ENCODE results near the gene BCL2L15. TPM values are rescaled to one million over a fixed set of nuclear protein-coding genes. Genes with fewer than 3 reads are reported as not detected.

The BCL2L15 gene
- total RNA-seq, 1 donor from 2014 or later: 0.14 TPM

- H3K4me3 ChIP-seq (ENCODE audit: insufficient read depth, low read depth, low read length): no peak overlapping the region
- no peaks in the 10 kb centered on the region for H4K20me1 ChIP-seq (ENCODE audit: insufficient read depth, low read length)
- H3K9ac ChIP-seq (ENCODE audit: low read length): no peak overlapping the region
- H3K27ac ChIP-seq (ENCODE audit: low read depth, low read length): no peak overlapping the region
- H2AFZ ChIP-seq (ENCODE audit: low read depth, low read length): no peak overlapping the region
- H3K27me3 ChIP-seq (ENCODE audit: insufficient read depth, low read length): no peaks in the 10 kb centered on the region
- TF ChIP-seq EZH2 (IDR thresholded peaks at IDR 0.05; ENCODE audit: insufficient read depth, low read length) (no peak), CTCF (IDR thresholded peaks at IDR 0.05; ENCODE audit: insufficient read depth, low read depth, low read length) (no peak)
- H3K79me2 ChIP-seq (ENCODE audit: insufficient read depth, low read length): no peaks in the 10 kb centered on the region
- Mint-ChIP-seq H3K4me3 (ENCODE audit: unreplicated experiment) (no peak overlapping the region), H3K36me3 (ENCODE audit: low read depth, unreplicated experiment) (no peaks in the 10 kb centered on the region), H3K27me3 (ENCODE audit: low read depth, unreplicated experiment) (no peaks in the 10 kb centered on the region), H3K4me1 (ENCODE audit: low read depth, unreplicated experiment) (no peaks in the 10 kb centered on the region), H3K9me3 (ENCODE audit: unreplicated experiment) (peaks cover 3% of the 10 kb centered on the region), H3K27ac (ENCODE audit: unreplicated experiment) (no peak overlapping the region)
- H3K36me3 ChIP-seq (ENCODE audit: insufficient read depth, low read length): no peaks in the 10 kb centered on the region
- no peak overlapping the region for H3K4me2 ChIP-seq (ENCODE audit: low read length)
- FAIRE-seq: no peak
- DNase-seq (ENCODE audit: low read depth): no peak
- no peaks in the 10 kb centered on the region for H3K4me1 ChIP-seq (ENCODE audit: insufficient read depth, low read length)
- H3K9me3 ChIP-seq (ENCODE audit: insufficient read depth, low read depth, low read length): no peaks in the 10 kb centered on the region
These were observed 38.3 kb downstream of the BCL2L15 start for GRCh38 chr1:113849072-113849471.

GRCh38 chr1:113846391-113847035 is 40.9 kb downstream of the BCL2L15 start:
- no peaks in the 10 kb centered on the region for H3K4me1 Mint-ChIP-seq (ENCODE audit: low read depth, unreplicated experiment)
- H3K36me3 Mint-ChIP-seq (ENCODE audit: low read depth, unreplicated experiment): no peaks in the 10 kb centered on the region
- no peak overlapping the region for H3K27ac Mint-ChIP-seq (ENCODE audit: unreplicated experiment)

More at GRCh38 chr1:113846391-113847035, 40.9 kb downstream of the BCL2L15 start:
- no peak for FAIRE-seq
- H4K20me1 ChIP-seq (ENCODE audit: insufficient read depth, low read length): no peaks in the 10 kb centered on the region
- no peak overlapping the region for H3K9ac ChIP-seq (ENCODE audit: low read length)
- H2AFZ ChIP-seq (ENCODE audit: low read depth, low read length): no peak overlapping the region
- H3K4me2 ChIP-seq (ENCODE audit: low read length): no peak overlapping the region
- Mint-ChIP-seq H3K27me3 (ENCODE audit: low read depth, unreplicated experiment) (no peaks in the 10 kb centered on the region), H3K4me3 (ENCODE audit: unreplicated experiment) (no peak overlapping the region), H3K9me3 (ENCODE audit: unreplicated experiment) (peaks cover 3% of the 10 kb centered on the region)
- H3K9me3 ChIP-seq (ENCODE audit: insufficient read depth, low read depth, low read length): no peaks in the 10 kb centered on the region
- no peak overlapping the region for H3K27ac ChIP-seq (ENCODE audit: low read depth, low read length)
- TF ChIP-seq EZH2 (IDR thresholded peaks at IDR 0.05; ENCODE audit: insufficient read depth, low read length) (no peak), CTCF (IDR thresholded peaks at IDR 0.05; ENCODE audit: insufficient read depth, low read depth, low read length) (no peak)
- H3K79me2 ChIP-seq (ENCODE audit: insufficient read depth, low read length): no peaks in the 10 kb centered on the region
- no peaks in the 10 kb centered on the region for H3K4me1 ChIP-seq (ENCODE audit: insufficient read depth, low read length)
- no peaks in the 10 kb centered on the region for H3K36me3 ChIP-seq (ENCODE audit: insufficient read depth, low read length)
- no peaks in the 10 kb centered on the region for H3K27me3 ChIP-seq (ENCODE audit: insufficient read depth, low read length)
- H3K4me3 ChIP-seq (ENCODE audit: insufficient read depth, low read depth, low read length): no peak overlapping the region
- DNase-seq (ENCODE audit: low read depth): no peak
